HEK293 (cell line): ENCODE data around the gene TOR4A.
A peak's percentile ranks its signal among the peaks of the same experiment; 100 is the strongest.

Experiments
- CTCF ChIA-PET: fragments of 350-600 bp; formaldehyde crosslinking; extraction: SDS; loops from one replicate; lab custom pipeline; 2021; ENCODE audit warnings: antibody characterized with exemption; lab: Yijun Ruan, JAX
- POLR2A ChIA-PET: fragments of 300-600 bp; formaldehyde crosslinking; extraction: SDS; loops from one replicate; lab custom pipeline; 2020; ENCODE audit warnings: antibody characterized with exemption, inconsistent platforms; lab: Yijun Ruan, JAX
- H3K27ac ChIP-seq: fragments of 200-500 bp; sonication (Bioruptor generic); 2 replicates; pipeline ENCODE4 v1.5.1; 2014; ENCODE audit warnings: low read depth, low read length, control low read depth, inconsistent platforms; ENCODE audit errors: extremely low read depth
- H3K36me3 ChIP-seq, 2 experiments: fragments of 200-500 bp in 1 of 2; sonication (Bioruptor generic) in 1 of 2; 1 replicate in 1 of 2; 2 replicates in 1 of 2; pipeline ENCODE4 v1.5.1; 2014 to 2017; ENCODE audit warnings: inconsistent platforms in 2 of 2, low read length in 2 of 2; ENCODE audit not compliant: control insufficient read depth in 2 of 2, insufficient read depth in 1 of 2
- H3K4me1 ChIP-seq: fragments of 200-500 bp; sonication (Bioruptor generic); 2 replicates; pipeline ENCODE4 v1.5.1; 2014; ENCODE audit warnings: mild to moderate bottlenecking, low read length, inconsistent platforms; ENCODE audit not compliant: control insufficient read depth, insufficient read depth
- H3K4me3 ChIP-seq: 2 replicates; pipeline ENCODE4 v1.5.1; 2011; ENCODE audit warnings: low read depth, mild to moderate bottlenecking, control low read depth, low read length, moderate library complexity
- H3K9me3 ChIP-seq: fragments of 200-500 bp; sonication (Bioruptor generic); 2 replicates; pipeline ENCODE4 v1.5.1; 2014; ENCODE audit warnings: low read depth, low read length, inconsistent platforms; ENCODE audit not compliant: control insufficient read depth, insufficient read depth
- BCL11A ChIP-seq: fragments of 450-650 bp; formaldehyde crosslinking; IDR thresholded peaks from 2 replicates; pipeline ENCODE4 v1.5.1; 2016; ENCODE audit warnings: low read depth, missing biosample characterization, missing genetic modification characterization
- EGR2 ChIP-seq: fragments of 450-650 bp; formaldehyde crosslinking; IDR thresholded peaks from 2 replicates; pipeline ENCODE4 v1.5.1; 2016; ENCODE audit warnings: low read depth, missing biosample characterization, missing genetic modification characterization
- GLIS1 ChIP-seq: fragments of 450-650 bp; formaldehyde crosslinking; IDR thresholded peaks from 2 replicates; pipeline ENCODE4 v1.5.1; 2016; ENCODE audit warnings: missing biosample characterization, missing genetic modification characterization
- HOXC10 ChIP-seq: sonication (generic); formaldehyde crosslinking; IDR thresholded peaks from 2 replicates; pipeline ENCODE4 v1.8.1; 2023; ENCODE audit warnings: mild to moderate bottlenecking, missing genetic modification reagents
- IKZF3 ChIP-seq: fragments of 450-650 bp; IDR thresholded peaks from 2 replicates; pipeline ENCODE4 v1.5.0; 2018; ENCODE audit warnings: missing biosample characterization, mild to moderate bottlenecking, missing genetic modification characterization, moderate library complexity
- KLF10 ChIP-seq: fragments of 450-650 bp; IDR thresholded peaks from 2 replicates; pipeline ENCODE4 v1.5.1; 2018; ENCODE audit warnings: missing biosample characterization, mild to moderate bottlenecking, missing genetic modification characterization
- KLF8 ChIP-seq: fragments of 450-650 bp; formaldehyde crosslinking; IDR thresholded peaks from 2 replicates; pipeline ENCODE4 v1.5.1; 2016; ENCODE audit warnings: missing biosample characterization, missing genetic modification characterization
- OSR2 ChIP-seq: fragments of 450-650 bp; formaldehyde crosslinking; IDR thresholded peaks from 2 replicates; pipeline ENCODE4 v1.5.1; 2016; ENCODE audit warnings: missing biosample characterization, missing genetic modification characterization
- PATZ1 ChIP-seq: fragments of 450-650 bp; formaldehyde crosslinking; IDR thresholded peaks from 2 replicates; pipeline ENCODE4 v1.5.1; 2016; ENCODE audit warnings: missing biosample characterization, missing genetic modification characterization
- PRDM4 ChIP-seq: fragments of 450-650 bp; formaldehyde crosslinking; IDR thresholded peaks from 2 replicates; pipeline ENCODE4 v1.5.1; 2017; ENCODE audit warnings: missing biosample characterization, missing genetic modification characterization
- PRDM6 ChIP-seq: fragments of 450-650 bp; formaldehyde crosslinking; IDR thresholded peaks from 2 replicates; pipeline ENCODE4 v1.5.1; 2017; ENCODE audit warnings: missing biosample characterization, missing genetic modification characterization
- SCRT2 ChIP-seq: fragments of 450-650 bp; formaldehyde crosslinking; IDR thresholded peaks from 2 replicates; pipeline ENCODE4 v1.5.1; 2016; ENCODE audit warnings: missing biosample characterization, missing genetic modification characterization
- ZBTB6 ChIP-seq: fragments of 450-650 bp; formaldehyde crosslinking; IDR thresholded peaks from 2 replicates; pipeline ENCODE4 v1.5.1; 2017; ENCODE audit warnings: missing biosample characterization, missing genetic modification characterization
- ZNF23 ChIP-seq: fragments of 450-650 bp; formaldehyde crosslinking; IDR thresholded peaks from 2 replicates; pipeline ENCODE4 v1.5.1; 2016; ENCODE audit warnings: missing biosample characterization, missing genetic modification characterization, borderline replicate concordance
- ZNF26 ChIP-seq: fragments of 450-650 bp; formaldehyde crosslinking; IDR thresholded peaks from 2 replicates; pipeline ENCODE4 v1.5.1; 2016; ENCODE audit warnings: missing biosample characterization, missing genetic modification characterization
- ZNF423 ChIP-seq: fragments of 450-650 bp; formaldehyde crosslinking; IDR thresholded peaks from 2 replicates; pipeline ENCODE4 v1.5.1; 2016; ENCODE audit warnings: missing biosample characterization, missing genetic modification characterization
- ZNF501 ChIP-seq: fragments of 450-650 bp; formaldehyde crosslinking; IDR thresholded peaks from 2 replicates; pipeline ENCODE4 v1.5.1; 2016; ENCODE audit warnings: missing biosample characterization, missing genetic modification characterization
- ZNF510 ChIP-seq: fragments of 450-650 bp; formaldehyde crosslinking; IDR thresholded peaks from 2 replicates; pipeline ENCODE4 v1.5.1; 2018; ENCODE audit warnings: mild to moderate bottlenecking, missing genetic modification characterization, missing biosample characterization; ENCODE audit not compliant: insufficient replicate concordance
- ZNF529 ChIP-seq: fragments of 450-650 bp; formaldehyde crosslinking; IDR thresholded peaks from 2 replicates; pipeline ENCODE4 v1.5.1; 2017; ENCODE audit warnings: missing genetic modification characterization, missing biosample characterization; ENCODE audit not compliant: insufficient replicate concordance
- ZNF585B ChIP-seq: fragments of 450-650 bp; formaldehyde crosslinking; IDR thresholded peaks from 2 replicates; pipeline ENCODE4 v1.5.1; 2016; ENCODE audit warnings: missing biosample characterization, missing genetic modification characterization
- ZNF600 ChIP-seq: fragments of 450-650 bp; formaldehyde crosslinking; IDR thresholded peaks from 2 replicates; pipeline ENCODE4 v1.5.1; 2016; ENCODE audit warnings: missing biosample characterization, missing genetic modification characterization
- ZNF621 ChIP-seq: fragments of 450-650 bp; formaldehyde crosslinking; IDR thresholded peaks from 2 replicates; pipeline ENCODE4 v1.5.1; 2017; ENCODE audit warnings: missing biosample characterization, missing genetic modification characterization
- ZNF623 ChIP-seq: fragments of 450-650 bp; formaldehyde crosslinking; IDR thresholded peaks from 2 replicates; pipeline ENCODE4 v1.5.1; 2016; ENCODE audit warnings: missing biosample characterization, missing genetic modification characterization
- ZNF639 ChIP-seq: fragments of 450-650 bp; formaldehyde crosslinking; IDR thresholded peaks from 2 replicates; pipeline ENCODE4 v1.5.1; 2016; ENCODE audit warnings: missing biosample characterization, missing genetic modification characterization
- ZNF785 ChIP-seq: fragments of 450-650 bp; formaldehyde crosslinking; IDR thresholded peaks from 2 replicates; pipeline ENCODE4 v1.5.1; 2016; ENCODE audit warnings: missing biosample characterization, missing genetic modification characterization

TOR4A gene

GRCh38 chr9:137302449-137303150, 25.1 kb downstream of the TOR4A start (continued):
- no peak for TF ChIP-seq HOXC10 (CRISPR knock-in tag)
- no peak for TF ChIP-seq ZNF23 (tag by site-specific recombination)
- TF ChIP-seq ZNF501 (tag by site-specific recombination) = 0 out of 2 replicates have a peak, but pooled peaks have one; percentile 34
- TF ChIP-seq SCRT2 (tag by site-specific recombination) = no peak
- TF ChIP-seq PATZ1 (tag by site-specific recombination) = peak; percentile 74
- TF ChIP-seq ZNF529 (tag by site-specific recombination) = no peak
- peak; percentile 54; the same call in 1 of the 2 replicates for TF ChIP-seq KLF8 (tag by site-specific recombination)
- no peak for TF ChIP-seq ZNF585B
- peak; percentile 86 for TF ChIP-seq OSR2 (tag by site-specific recombination)
- peak; percentile 89 for TF ChIP-seq GLIS1 (tag by site-specific recombination)
- peak; percentile 11 for TF ChIP-seq ZNF423 (tag by site-specific recombination)
- peak; percentile 75 for TF ChIP-seq ZNF785 (tag by site-specific recombination)
- TF ChIP-seq EGR2 (tag by site-specific recombination) = no peak

- ChIA-PET POLR2A (interaction anchor here (0.7 to 3.3 kb wide), 7 partner anchors 9 to 256 kb away, joined by 3 to 40 read pairs (median 10); partner anchors contain the start of genes ENTPD8, EXD3, NOXA1 and NSMF), CTCF (interaction anchor here (3.5 kb wide), 1 partner anchor 17 kb away, joined by 15 read pairs; no protein-coding TSS in a partner anchor)
- H3K36me3 ChIP-seq = no peaks in the 10 kb centered on the region
- H3K4me1 ChIP-seq = peaks cover 15% of the 10 kb centered on the region
- peak overlapping the region; percentile 78; the same call in 1 of the 2 replicates for H3K27ac ChIP-seq
- no peak overlapping the region for H3K4me3 ChIP-seq
- H3K9me3 ChIP-seq = no peaks in the 10 kb centered on the region
- peak; percentile 98 for TF ChIP-seq PRDM6 (tag by site-specific recombination)
- TF ChIP-seq PRDM4 (tag by site-specific recombination) = peak; percentile 37; the same call in 1 of the 2 replicates
- peak; percentile 96 for TF ChIP-seq ZBTB6
- TF ChIP-seq KLF10 (tag by site-specific recombination) = peak; percentile 73; the same call in 1 of the 2 replicates
- no peak for TF ChIP-seq ZNF639
- peak; percentile 83; the same call in 1 of the 2 replicates for TF ChIP-seq BCL11A
- no peak for TF ChIP-seq ZNF510 (tag by site-specific recombination)
- TF ChIP-seq ZNF600 (tag by site-specific recombination) = peak; percentile 7; the same call in 1 of the 2 replicates
- TF ChIP-seq IKZF3 (tag by site-specific recombination) = peak; percentile 67
- TF ChIP-seq ZNF621 (tag by site-specific recombination) = no peak
- TF ChIP-seq ZNF26 (tag by site-specific recombination) = no peak
- no peak for TF ChIP-seq ZNF623 (tag by site-specific recombination)
These were observed 25.8 kb downstream of the TOR4A start for GRCh38 chr9:137303151-137303892.
